Fibroblast of lung (primary cell): ENCODE data around the gene TSHZ3. TPM values are rescaled to one million over a fixed set of nuclear protein-coding genes. Genes with fewer than 3 reads are reported as not detected.

Source experiments
- DNase-seq, 2 donors: peaks; one replicate each; pipeline versions ENCODE4 v3.0.0 to v3.0.0-alpha.2; 2010; ENCODE audit warnings: low read depth in 2 of 2
- H2AFZ ChIP-seq: 2 replicates; pipeline ENCODE4 v1.5.1; 2012; ENCODE audit warnings: low read length, control low read depth, inconsistent platforms
- H3K27ac ChIP-seq: 2 replicates; pipeline ENCODE4 v1.5.1; 2011; ENCODE audit warnings: low read length, control low read depth; ENCODE audit not compliant: insufficient read depth
- H3K27me3 ChIP-seq: 2 replicates; pipeline ENCODE4 v1.5.1; 2011; ENCODE audit warnings: mild to moderate bottlenecking, low read length; ENCODE audit not compliant: control insufficient read depth, insufficient read depth
- H3K36me3 ChIP-seq: 2 replicates; pipeline ENCODE4 v1.5.1; 2011; ENCODE audit warnings: low read length; ENCODE audit not compliant: control insufficient read depth, insufficient read depth
- H3K4me1 ChIP-seq: 2 replicates; pipeline ENCODE4 v1.5.1; 2011; ENCODE audit warnings: low read length; ENCODE audit not compliant: control insufficient read depth, insufficient read depth; ENCODE audit errors: extremely low read depth
- H3K4me2 ChIP-seq: 2 replicates; pipeline ENCODE4 v1.5.1; 2011; ENCODE audit warnings: low read length, control low read depth; ENCODE audit not compliant: insufficient read depth; ENCODE audit errors: extremely low read depth
- H3K4me3 ChIP-seq, 4 experiments: fragments of 200-600 bp in 1 of 4; sonication (generic) in 1 of 4; replicated peaks in 1 of 4; 2 replicates each; pipeline ENCODE4 v1.5.1; 2011 to 2016; ENCODE audit warnings: low read length in 4 of 4, low read depth in 3 of 4, mild to moderate bottlenecking in 3 of 4, control low read depth in 2 of 4, inconsistent platforms in 1 of 4, mixed read lengths in 1 of 4; ENCODE audit not compliant: insufficient read depth in 1 of 4; ENCODE audit errors: control extremely low read depth in 1 of 4
- H3K79me2 ChIP-seq: 2 replicates; pipeline ENCODE4 v1.5.1; 2012; ENCODE audit warnings: mild to moderate bottlenecking, low read length, inconsistent platforms; ENCODE audit not compliant: control insufficient read depth, insufficient read depth
- H3K9ac ChIP-seq: 2 replicates; pipeline ENCODE4 v1.5.1; 2011; ENCODE audit warnings: mild to moderate bottlenecking, low read length, control low read depth; ENCODE audit not compliant: insufficient read depth
- H3K9me3 ChIP-seq: 2 replicates; pipeline ENCODE4 v1.5.1; 2012; ENCODE audit warnings: low read depth, low read length; ENCODE audit not compliant: control insufficient read depth, insufficient read depth
- H4K20me1 ChIP-seq: 2 replicates; pipeline ENCODE4 v1.5.1; 2011; ENCODE audit warnings: low read length; ENCODE audit not compliant: control insufficient read depth, insufficient read depth; ENCODE audit errors: extremely low read depth
- CTCF ChIP-seq, 2 donors: IDR thresholded peaks in 1 of 2; conservative IDR thresholded peaks in 1 of 2; 1 replicate in 1 of 2; 2 replicates in 1 of 2; pipeline ENCODE4 v1.5.1; 2011 to 2012; ENCODE audit warnings: low read length in 2 of 2, control low read depth in 1 of 2, inconsistent platforms in 1 of 2, low read depth in 1 of 2, mild to moderate bottlenecking in 1 of 2
- EZH2 ChIP-seq: IDR thresholded peaks from 2 replicates; pipeline ENCODE4 v1.5.1; 2012; ENCODE audit warnings: low read length, control low read depth, mild to moderate bottlenecking; ENCODE audit errors: missing control alignments
- polyA plus RNA-seq, 2 donors: library from polyadenylated mRNA; depleted of rRNA in 1 of 2; stranded (reverse) in 1 of 2; unstranded in 1 of 2; fragments of >200 nt; gene quantifications; 2 replicates each; pipeline ENCODE4 v1.2.1, GENCODE V29; 2011 to 2012; ENCODE audit warnings: missing spikeins in 1 of 2
- total RNA-seq: library from RNA; depleted of rRNA; stranded (reverse); fragments of >200 nt; gene quantifications from 2 replicates; pipeline ENCODE4 v1.2.1, GENCODE V29; 2014

Gene TSHZ3
- total and polyA plus RNA-seq, 2 donors (not counting 1 experiment from before 2014, with no cell fraction given): 7.0 to 17.3 TPM

DNA sequence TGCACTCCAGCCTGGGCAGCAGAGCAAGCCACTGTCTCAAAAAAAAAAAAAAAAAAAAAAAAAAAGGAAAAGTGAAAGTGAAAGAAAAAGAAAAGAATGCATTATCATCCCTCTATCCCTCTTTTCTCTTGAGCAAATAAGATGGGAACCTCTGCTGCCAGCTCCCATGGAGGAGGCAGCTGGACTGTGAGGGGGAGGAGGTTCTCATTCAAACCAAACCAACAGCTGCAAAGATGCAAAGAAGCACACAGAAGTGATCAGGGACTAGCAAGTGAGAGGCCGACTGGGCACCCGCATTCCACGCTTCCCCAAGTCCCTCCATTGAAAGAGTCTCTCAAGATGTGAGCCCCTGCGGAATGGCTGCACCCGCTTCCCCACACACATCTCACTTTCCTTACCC is 63.5 kb downstream of the TSHZ3 start:
- H2AFZ ChIP-seq: peak overlapping the region; percentile 31
- H3K9ac ChIP-seq: no peak overlapping the region
- peak overlapping the region; percentile 90 for H3K4me2 ChIP-seq
- H3K4me3 ChIP-seq: peak overlapping the region; percentile 12 to 42 (median 36)
- peak; percentile 50 to 62 for DNase-seq
- H3K36me3 ChIP-seq: no peaks in the 10 kb centered on the region
- TF ChIP-seq CTCF (conservative IDR thresholded peaks at IDR 0.05 in 1 of 2, IDR thresholded peaks at IDR 0.05 in 1 of 2; ENCODE audit: low read depth in 1 of 2, low read length in 2 of 2) (no peak), EZH2 (no peak)
- H3K27ac ChIP-seq: peak overlapping the region; percentile 75
- peaks cover 5% of the 10 kb centered on the region for H3K4me1 ChIP-seq
- H3K27me3 ChIP-seq: no peaks in the 10 kb centered on the region
- peaks cover 24% of the 10 kb centered on the region for H3K79me2 ChIP-seq
- no peaks in the 10 kb centered on the region for H4K20me1 ChIP-seq
- no peaks in the 10 kb centered on the region for H3K9me3 ChIP-seq

GRCh38 chr19:31284621-31285020 is 64.6 kb downstream of the TSHZ3 start:
- peaks cover 22% of the 10 kb centered on the region for H3K79me2 ChIP-seq
- no peak overlapping the region for H3K27ac ChIP-seq
- no peaks in the 10 kb centered on the region for H4K20me1 ChIP-seq
- TF ChIP-seq EZH2 (no peak), CTCF (conservative IDR thresholded peaks at IDR 0.05 in 1 of 2, IDR thresholded peaks at IDR 0.05 in 1 of 2; ENCODE audit: low read depth in 1 of 2, low read length in 2 of 2) (no peak)
- no peak overlapping the region for H3K9ac ChIP-seq
- no peak overlapping the region for H3K4me3 ChIP-seq
- H3K36me3 ChIP-seq: no peaks in the 10 kb centered on the region
- H3K4me1 ChIP-seq: peaks cover 5% of the 10 kb centered on the region
- DNase-seq: no peak
- no peak overlapping the region for H3K4me2 ChIP-seq
- no peaks in the 10 kb centered on the region for H3K9me3 ChIP-seq
- H3K27me3 ChIP-seq: no peaks in the 10 kb centered on the region
- no peak overlapping the region for H2AFZ ChIP-seq

DNA sequence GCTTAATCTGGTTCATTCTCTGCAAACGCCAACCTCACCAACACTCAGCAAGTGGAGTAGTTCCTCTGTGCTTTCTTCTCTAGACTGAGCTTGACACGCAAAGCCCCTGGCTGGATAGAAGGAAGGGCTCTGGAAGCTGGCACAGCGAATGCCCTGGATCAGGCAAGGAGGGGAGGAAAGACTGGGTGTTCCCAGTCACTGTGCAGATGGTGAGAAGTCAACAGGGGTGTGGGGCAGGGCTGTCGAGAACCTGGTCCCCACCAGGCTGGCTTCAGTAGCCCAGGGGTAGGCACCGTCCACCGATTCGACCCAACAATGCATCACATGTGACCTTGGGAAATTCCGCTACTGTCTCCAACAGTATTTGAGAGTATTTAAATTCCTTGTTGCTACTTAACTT is 65.5 kb downstream of the TSHZ3 start:
- Histone ChIP-seq H3K4me1 (peaks cover 5% of the 10 kb centered on the region), H3K9me3 (no peaks in the 10 kb centered on the region), H3K27ac (no peak overlapping the region), H3K9ac (no peak overlapping the region), H3K4me2 (no peak overlapping the region), H3K79me2 (peaks cover 18% of the 10 kb centered on the region), H3K36me3 (peaks cover 2% of the 10 kb centered on the region), H3K27me3 (no peaks in the 10 kb centered on the region), H4K20me1 (no peaks in the 10 kb centered on the region), H2AFZ (no peak overlapping the region), H3K4me3 (no peak overlapping the region)
- TF ChIP-seq EZH2 (no peak), CTCF (conservative IDR thresholded peaks at IDR 0.05 in 1 of 2, IDR thresholded peaks at IDR 0.05 in 1 of 2; ENCODE audit: low read depth in 1 of 2, low read length in 2 of 2) (no peak)
- no peak for DNase-seq
